Natural killer cell (primary cell): ENCODE data around the gene HOXB7. TPM values are rescaled to one million over a fixed set of nuclear protein-coding genes. Genes with fewer than 3 reads are reported as not detected.
A peak's percentile ranks its signal among the peaks of the same experiment; 100 is the strongest.

Experiments used
- ATAC-seq, 3 donors: fragments of 150-1000 bp in 2 of 3; fragments of 200-7000 bp in 1 of 3; cut with Tn5 transposase; 1 replicate in 1 of 3; 2 replicates in 2 of 3; pipeline ENCODE4 v1.10.0; 2021; ENCODE audit warnings: mild to moderate bottlenecking in 2 of 3, moderate library complexity in 2 of 3
- DNase-seq, 2 donors: peaks; one replicate each; pipeline versions ENCODE4 v3.0.0 to v3.0.0-alpha.2; 2013 to 2021; ENCODE audit warnings: mixed read lengths in 1 of 2
- H3K27ac ChIP-seq: one replicate; pipeline ENCODE4 v1.5.1; 2013; ENCODE audit warnings: mild to moderate bottlenecking, low read length
- H3K27me3 ChIP-seq: one replicate; pipeline ENCODE4 v1.6.1; 2013; ENCODE audit warnings: low read length; ENCODE audit not compliant: control insufficient read depth, insufficient read depth
- H3K36me3 ChIP-seq: one replicate; pipeline ENCODE4 v1.6.1; 2013; ENCODE audit warnings: low read length; ENCODE audit not compliant: control insufficient read depth, insufficient read depth
- H3K4me1 ChIP-seq: one replicate; pipeline ENCODE4 v1.6.1; 2013; ENCODE audit warnings: low read length; ENCODE audit not compliant: control insufficient read depth, insufficient read depth
- H3K4me3 ChIP-seq: one replicate; pipeline ENCODE4 v1.5.1; 2013; ENCODE audit warnings: low read length
- H3K9me3 ChIP-seq: one replicate; pipeline ENCODE4 v1.6.1; 2013; ENCODE audit warnings: low read length; ENCODE audit not compliant: control insufficient read depth, insufficient read depth
- H3K27ac Mint-ChIP-seq, 2 donors: one replicate each; pipeline ENCODE4 v1.8.0; 2022; ENCODE audit warnings: mild to moderate bottlenecking in 2 of 2, mixed read lengths in 2 of 2, moderate library complexity in 1 of 2
- H3K27me3 Mint-ChIP-seq, 2 donors: one replicate each; pipeline ENCODE4 v1.8.0; 2022; ENCODE audit warnings: low read depth in 2 of 2, mixed read lengths in 2 of 2
- H3K36me3 Mint-ChIP-seq: one replicate; pipeline ENCODE4 v1.8.0; 2022; ENCODE audit warnings: mixed read lengths
- H3K4me1 Mint-ChIP-seq, 2 donors: one replicate each; pipeline ENCODE4 v1.8.0; 2022; ENCODE audit warnings: mixed read lengths in 2 of 2
- H3K4me3 Mint-ChIP-seq: one replicate; pipeline ENCODE4 v1.8.0; 2022; ENCODE audit warnings: mild to moderate bottlenecking, moderate library complexity, mixed read lengths
- H3K9me3 Mint-ChIP-seq, 2 donors: one replicate each; pipeline ENCODE4 v1.8.0; 2022; ENCODE audit warnings: mixed read lengths in 2 of 2
- WGBS: methylation state at CpG from one replicate; pipeline ENCODE4 v1.1.7; 2013; ENCODE audit warnings: missing lambda C conversion rate; ENCODE audit not compliant: insufficient coverage; 5-methylcytosine and 5-hydroxymethylcytosine counted together
- intact Hi-C: fragments of 100-400 bp; cut with micrococcal nuclease; formaldehyde crosslinking; loops from one replicate; pipeline ENCODE4 v1.14.2; 2022
- total RNA-seq, 4 donors: library from RNA; stranded (reverse); fragments of 120-200 nt in 1 of 4; gene quantifications; one replicate each; pipeline versions ENCODE4 v1.2.3 to v1.2.4, GENCODE V29; 2013 to 2022
- TF ChIP-seq, protein P1 (sequence below): fragments of 200-600 bp; IDR thresholded peaks from one replicate; pipeline ENCODE4 v1.8.0; 2022; ENCODE audit warnings: antibody characterized with exemption

HOXB7 gene
- total RNA-seq, 3 donors from 2014 or later (not counting 1 experiment from before 2014, with no cell fraction given), result 0.45 to 1.4 (median 0.97) TPM

DNA sequence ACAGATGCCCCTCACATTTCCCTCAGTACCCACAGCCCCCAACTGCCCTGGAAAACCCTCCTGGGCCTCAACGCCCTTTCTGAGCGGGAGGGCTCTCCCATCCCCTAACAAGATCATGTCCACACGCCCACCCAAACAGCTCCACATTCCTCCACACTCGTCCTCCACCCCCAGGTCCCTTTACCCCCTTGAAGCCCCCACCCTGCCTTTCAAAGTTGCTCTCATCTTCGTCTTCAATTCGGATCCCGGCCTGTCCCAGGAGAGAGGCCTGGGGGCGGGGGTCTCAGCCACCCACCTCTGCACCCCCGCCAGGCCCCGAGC is 47.0 kb downstream of the HOXB7 start:
- Mint-ChIP-seq H3K27ac (no peak overlapping the region), H3K4me1 (peaks cover 15 to 17% of the 10 kb centered on the region in 2 donors), H3K36me3 (no peaks in the 10 kb centered on the region), H3K9me3 (no peaks in the 10 kb centered on the region), H3K27me3 (peaks cover 0 to 3% of the 10 kb centered on the region in 2 donors), H3K4me3 (peak overlapping the region; percentile 57)
- WGBS, result 87% methylated on average over 10 of the region's 10 CpGs
- no peak overlapping the region for H3K4me3 ChIP-seq
- DNase-seq (no peak), ATAC-seq (no peak)
- TF ChIP-seq, protein P1, sequence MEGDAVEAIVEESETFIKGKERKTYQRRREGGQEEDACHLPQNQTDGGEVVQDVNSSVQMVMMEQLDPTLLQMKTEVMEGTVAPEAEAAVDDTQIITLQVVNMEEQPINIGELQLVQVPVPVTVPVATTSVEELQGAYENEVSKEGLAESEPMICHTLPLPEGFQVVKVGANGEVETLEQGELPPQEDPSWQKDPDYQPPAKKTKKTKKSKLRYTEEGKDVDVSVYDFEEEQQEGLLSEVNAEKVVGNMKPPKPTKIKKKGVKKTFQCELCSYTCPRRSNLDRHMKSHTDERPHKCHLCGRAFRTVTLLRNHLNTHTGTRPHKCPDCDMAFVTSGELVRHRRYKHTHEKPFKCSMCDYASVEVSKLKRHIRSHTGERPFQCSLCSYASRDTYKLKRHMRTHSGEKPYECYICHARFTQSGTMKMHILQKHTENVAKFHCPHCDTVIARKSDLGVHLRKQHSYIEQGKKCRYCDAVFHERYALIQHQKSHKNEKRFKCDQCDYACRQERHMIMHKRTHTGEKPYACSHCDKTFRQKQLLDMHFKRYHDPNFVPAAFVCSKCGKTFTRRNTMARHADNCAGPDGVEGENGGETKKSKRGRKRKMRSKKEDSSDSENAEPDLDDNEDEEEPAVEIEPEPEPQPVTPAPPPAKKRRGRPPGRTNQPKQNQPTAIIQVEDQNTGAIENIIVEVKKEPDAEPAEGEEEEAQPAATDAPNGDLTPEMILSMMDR, result no peak
- peaks cover 16% of the 10 kb centered on the region for H3K4me1 ChIP-seq
- no peaks in the 10 kb centered on the region for H3K27me3 ChIP-seq
- intact Hi-C loops, result no loop called here
- H3K27ac ChIP-seq, result no peak overlapping the region
- H3K9me3 ChIP-seq, result no peaks in the 10 kb centered on the region
- no peaks in the 10 kb centered on the region for H3K36me3 ChIP-seq

GRCh38 chr17:48563385-48563838 is 47.4 kb downstream of the HOXB7 start:
- DNase-seq (no peak), ATAC-seq (no peak)
- Mint-ChIP-seq H3K4me3 (peak overlapping the region; percentile 57), H3K27ac (no peak overlapping the region), H3K9me3 (no peaks in the 10 kb centered on the region), H3K27me3 (peaks cover 0 to 6% of the 10 kb centered on the region in 2 donors), H3K4me1 (peaks cover 15 to 17% of the 10 kb centered on the region in 2 donors), H3K36me3 (no peaks in the 10 kb centered on the region)
- Histone ChIP-seq H3K27me3 (no peaks in the 10 kb centered on the region), H3K4me1 (peaks cover 16% of the 10 kb centered on the region), H3K27ac (no peak overlapping the region), H3K9me3 (no peaks in the 10 kb centered on the region), H3K36me3 (no peaks in the 10 kb centered on the region), H3K4me3 (no peak overlapping the region)
- intact Hi-C loops, result no loop called here
- TF ChIP-seq, protein P1, result no peak
- WGBS, result 98% methylated on average over 5 of the region's 6 CpGs

DNA sequence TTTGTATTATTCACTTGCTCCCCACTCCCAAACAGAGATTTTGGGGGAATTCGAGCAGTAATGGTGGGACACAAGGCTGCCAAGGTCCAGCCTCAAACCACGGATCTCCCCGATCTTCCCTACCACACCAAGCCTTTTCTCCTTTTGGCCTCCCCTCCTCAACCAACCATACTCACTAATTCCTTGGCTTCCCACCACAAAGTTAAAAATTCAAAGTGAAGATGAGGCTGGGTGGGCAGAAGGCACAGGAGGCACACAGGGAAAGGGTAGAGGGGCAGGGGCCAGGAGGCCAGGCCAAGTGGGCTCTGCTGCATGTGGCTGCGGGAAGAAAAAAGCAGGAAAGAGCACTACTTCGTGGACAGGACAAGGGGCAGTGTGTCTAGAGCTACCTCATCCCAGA is 47.9 kb downstream of the HOXB7 start:
- H3K9me3 Mint-ChIP-seq, result no peaks in the 10 kb centered on the region
- DNase-seq (no peak), ATAC-seq (no peak)
- H3K27ac Mint-ChIP-seq, result no peak overlapping the region
- intact Hi-C loops, result no loop called here
- 87% methylated on average over 5 of the region's 5 CpGs for WGBS
- H3K36me3 Mint-ChIP-seq, result no peaks in the 10 kb centered on the region
- peaks cover 0 to 7% of the 10 kb centered on the region in 2 donors for H3K27me3 Mint-ChIP-seq
- H3K4me1 ChIP-seq, result peaks cover 16% of the 10 kb centered on the region
- H3K9me3 ChIP-seq, result no peaks in the 10 kb centered on the region
- no peak overlapping the region for H3K27ac ChIP-seq
- H3K4me3 Mint-ChIP-seq, result no peak overlapping the region
- TF ChIP-seq, protein P1, result no peak
- H3K4me3 ChIP-seq, result no peak overlapping the region
- peaks cover 15 to 17% of the 10 kb centered on the region in 2 donors for H3K4me1 Mint-ChIP-seq
- no peaks in the 10 kb centered on the region for H3K27me3 ChIP-seq
- no peaks in the 10 kb centered on the region for H3K36me3 ChIP-seq
